Hepatocyte (in vitro differentiated cells): ENCODE measurements around the gene TCF23.

Experiments
- EZH2 ChIP-seq: fragments of 200-600 bp; sonication (generic); IDR thresholded peaks from 2 replicates; pipeline ENCODE4 v1.6.1; 2016; ENCODE audit warnings: antibody characterized with exemption, mild to moderate bottlenecking, borderline replicate concordance
- EZH2phosphoT487 ChIP-seq: fragments of 200-600 bp; sonication (generic); IDR thresholded peaks from one replicate; pipeline ENCODE4 v1.6.1; 2018; ENCODE audit warnings: antibody characterized with exemption, mild to moderate bottlenecking, low read depth, moderate library complexity; ENCODE audit not compliant: unreplicated experiment, severe bottlenecking

- TF ChIP-seq EZH2 (no peak), EZH2phosphoT487 (no peak)
Measured at GRCh38 chr2:27148801-27149439, at the start of gene TCF23.
